Stomach (tissue), 4 donors: Measurements from ENCODE around the gene HTR3C.

Source experiments
- CTCF ChIP-seq, 7 experiments: fragments of 450-650 bp in 4 of 7; fragments of 200-600 bp in 3 of 7; sonication (generic) in 3 of 7; IDR thresholded peaks; one replicate each; pipeline ENCODE4 v1.5.1; 2016 to 2019; ENCODE audit warnings: antibody characterized with exemption in 7 of 7, control low read depth in 2 of 7, mild to moderate bottlenecking in 1 of 7
- EP300 ChIP-seq: sonication (generic); formaldehyde crosslinking; IDR thresholded peaks from one replicate; pipeline ENCODE4 v1.6.1; 2017; ENCODE audit warnings: antibody characterized with exemption
- POLR2A ChIP-seq, 4 donors: fragments of 450-650 bp; IDR thresholded peaks; one replicate each; pipeline ENCODE4 v1.6.1; 2016; ENCODE audit warnings: antibody characterized with exemption in 4 of 4, control low read depth in 2 of 4, mild to moderate bottlenecking in 1 of 4, moderate library complexity in 1 of 4

GRCh38 chr3:184082465-184082864, 29.6 kb downstream of the HTR3C start:
- TF ChIP-seq CTCF (IDR thresholded peaks at IDR 0.05) (no peak), POLR2A (IDR thresholded peaks at IDR 0.05) (no peak), EP300 (no peak)
